ENCODE data around the gene SRD5A1. TPM values are rescaled to one million over a fixed set of nuclear protein-coding genes. Genes with fewer than 3 reads are reported as not detected.

SRD5A1 gene
- total RNA-seq, 4 donors from 2014 or later = 2.2 to 5.6 (median 3.4) TPM

GRCh38 chr5:6683241-6683640, 50.0 kb downstream of the SRD5A1 start:
- 86% methylated on average over 4 to 7 of the region's 8 CpGs for WGBS, 2 donors (ENCODE audit: low coverage in 1 of 2)
- TF ChIP-seq CTCF (IDR thresholded peaks at IDR 0.05) (no peak), POLR2A (IDR thresholded peaks at IDR 0.05) (no peak), EP300 (IDR thresholded peaks at IDR 0.05) (no peak), POLR2AphosphoS5 (IDR thresholded peaks at IDR 0.05) (no peak)
- no peaks in the 10 kb centered on the region for H3K36me3 ChIP-seq
- no peaks in the 10 kb centered on the region for H3K9me3 ChIP-seq
- no peak overlapping the region for H3K4me3 ChIP-seq
- H3K27ac ChIP-seq = no peak overlapping the region
- H3K27me3 ChIP-seq = peaks cover 21% of the 10 kb centered on the region
- peaks cover 0 to 10% (median 0%) of the 10 kb centered on the region in 3 donors for H3K4me1 ChIP-seq
- no peak for ATAC-seq

DNA sequence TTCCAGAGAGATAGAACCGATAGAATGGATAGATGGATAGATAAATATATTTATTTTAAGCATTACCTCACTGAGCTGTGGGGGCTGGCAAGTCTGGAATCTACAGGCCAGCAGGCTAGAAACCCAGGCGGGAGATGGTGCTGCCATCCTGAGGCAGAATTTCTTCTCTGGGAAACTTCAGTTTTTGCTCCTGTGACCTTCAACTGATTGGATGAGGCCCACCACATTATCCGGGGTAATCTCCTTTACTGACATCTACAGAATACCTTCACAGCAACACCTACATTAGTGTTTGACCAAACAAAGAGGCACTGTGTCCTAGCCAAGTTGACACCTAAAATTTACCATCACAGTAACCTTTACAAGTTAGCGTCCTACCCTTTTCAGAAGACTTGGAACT, 50.8 kb downstream of the SRD5A1 start:
- Histone ChIP-seq H3K4me1 (peaks cover 0 to 10% (median 0%) of the 10 kb centered on the region in 3 donors), H3K27me3 (peaks cover 21% of the 10 kb centered on the region), H3K4me3 (no peak overlapping the region), H3K9me3 (no peaks in the 10 kb centered on the region), H3K27ac (no peak overlapping the region), H3K36me3 (no peaks in the 10 kb centered on the region)
- WGBS, 2 donors (ENCODE audit: low coverage in 1 of 2) = 77 to 82% methylated on average over 4 of the region's 4 CpGs
- TF ChIP-seq CTCF (IDR thresholded peaks at IDR 0.05) (no peak), POLR2A (IDR thresholded peaks at IDR 0.05) (no peak), EP300 (IDR thresholded peaks at IDR 0.05) (no peak), POLR2AphosphoS5 (IDR thresholded peaks at IDR 0.05) (no peak)
- ATAC-seq = no peak

- TF ChIP-seq EP300 (IDR thresholded peaks at IDR 0.05) (no peak), POLR2AphosphoS5 (IDR thresholded peaks at IDR 0.05) (no peak), POLR2A (IDR thresholded peaks at IDR 0.05) (no peak), CTCF (IDR thresholded peaks at IDR 0.05) (no peak)
- ATAC-seq = no peak
- H3K27ac ChIP-seq = no peak overlapping the region
- H3K36me3 ChIP-seq = no peaks in the 10 kb centered on the region
- H3K27me3 ChIP-seq = peaks cover 29% of the 10 kb centered on the region
- 10 to 35% methylated on average over 2 to 5 of the region's 6 CpGs for WGBS, 2 donors (ENCODE audit: low coverage in 1 of 2)
- no peaks in the 10 kb centered on the region for H3K9me3 ChIP-seq
- peaks cover 0 to 10% (median 0%) of the 10 kb centered on the region in 3 donors for H3K4me1 ChIP-seq
- no peak overlapping the region for H3K4me3 ChIP-seq
Observed at GRCh38 chr5:6686501-6686900, 53.3 kb downstream of the SRD5A1 start.

DNA sequence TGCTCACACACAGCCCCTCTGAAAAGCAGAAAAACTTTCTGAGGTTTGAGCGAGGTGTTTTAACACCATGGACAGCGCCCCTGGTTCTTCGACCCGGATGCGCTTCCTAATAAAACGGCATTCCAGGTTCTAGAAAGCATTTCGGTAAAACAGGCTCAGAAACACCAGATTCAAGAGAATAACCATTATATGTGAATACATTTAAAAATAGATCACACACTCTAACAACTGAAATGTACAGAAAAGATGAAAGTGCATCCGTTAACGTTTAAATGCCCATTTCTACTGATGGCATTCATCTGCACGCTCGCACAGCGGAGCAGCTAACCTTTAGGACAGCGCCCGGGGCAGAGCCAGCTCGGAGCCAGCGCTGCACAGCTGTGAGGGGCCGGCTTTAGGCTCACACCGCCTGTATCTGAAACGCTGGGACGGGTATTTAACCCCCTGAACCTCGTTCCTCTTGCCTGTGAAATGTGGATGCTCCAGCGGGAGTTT, 53.7 kb downstream of the SRD5A1 start:
- no peak for TF ChIP-seq POLR2A (IDR thresholded peaks at IDR 0.05)
- no peak for TF ChIP-seq CTCF (IDR thresholded peaks at IDR 0.05)
- no peak for TF ChIP-seq POLR2AphosphoS5 (IDR thresholded peaks at IDR 0.05)
- no peak for TF ChIP-seq EP300 (IDR thresholded peaks at IDR 0.05)
- 2 to 3% methylated on average over 20 to 22 of the region's 22 CpGs for WGBS, 2 donors (ENCODE audit: low coverage in 1 of 2)
- Histone ChIP-seq H3K27ac (no peak overlapping the region), H3K4me1 (peaks cover 0 to 10% (median 0%) of the 10 kb centered on the region in 3 donors), H3K9me3 (no peaks in the 10 kb centered on the region), H3K36me3 (no peaks in the 10 kb centered on the region), H3K4me3 (peak overlapping the region; percentile 4 to 33), H3K27me3 (peaks cover 28% of the 10 kb centered on the region)
- no peak for ATAC-seq

- peaks cover 0 to 10% (median 0%) of the 10 kb centered on the region in 3 donors for H3K4me1 ChIP-seq
- WGBS, 2 donors (ENCODE audit: low coverage in 1 of 2) = 71 to 72% methylated on average over 9 of the region's 9 CpGs
- H3K4me3 ChIP-seq = no peak overlapping the region
- no peak overlapping the region for H3K27ac ChIP-seq
- H3K27me3 ChIP-seq = peaks cover 22% of the 10 kb centered on the region
- no peaks in the 10 kb centered on the region for H3K36me3 ChIP-seq
- TF ChIP-seq EP300 (IDR thresholded peaks at IDR 0.05) (no peak), POLR2A (IDR thresholded peaks at IDR 0.05) (no peak), CTCF (IDR thresholded peaks at IDR 0.05) (no peak), POLR2AphosphoS5 (IDR thresholded peaks at IDR 0.05) (no peak)
- no peaks in the 10 kb centered on the region for H3K9me3 ChIP-seq
- no peak for ATAC-seq
Observed at GRCh38 chr5:6687505-6687904, 54.3 kb downstream of the SRD5A1 start.

All from gastroesophageal sphincter (tissue), 4 donors.